ENCODE results near the gene SEC24B.
"Not testable (repeated sequence)": the region's sequence is repeated elsewhere in the genome, so short reads cannot be mapped to it uniquely, and the experiment has no call there.

The SEC24B gene

DNA sequence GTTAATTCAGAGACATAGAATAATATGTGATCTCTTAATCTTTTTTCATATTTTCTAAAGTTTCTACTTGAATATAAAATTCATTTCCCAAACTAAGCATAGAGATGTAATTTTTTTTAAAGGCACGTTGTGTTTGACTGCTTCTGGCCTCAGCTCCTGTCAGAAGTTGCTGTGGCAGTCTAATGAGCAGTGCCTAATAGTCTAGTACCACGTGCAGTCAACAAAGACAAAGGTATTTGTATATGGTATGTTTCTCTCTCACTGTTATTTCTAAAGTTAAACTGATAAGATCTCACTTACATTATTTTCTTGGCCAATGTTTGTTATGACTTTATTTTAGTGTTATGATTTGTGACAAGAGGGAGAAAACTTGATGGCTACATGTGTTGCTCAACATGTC is 77.8 kb downstream of the SEC24B start:
- Histone ChIP-seq H3K27ac (ENCODE audit: low read length) (no peak overlapping the region), H3K9me3 (ENCODE audit: control insufficient read depth, low read depth, low read length) (no peaks in the 10 kb centered on the region), H3K27me3 (ENCODE audit: control insufficient read depth, insufficient read depth, low read length) (no peaks in the 10 kb centered on the region), H3K36me3 (ENCODE audit: control insufficient read depth, low read depth, low read length) (peaks cover 16% of the 10 kb centered on the region), H3K9ac (ENCODE audit: low read length) (no peak overlapping the region), H3K4me1 (ENCODE audit: control insufficient read depth, low read depth, low read length) (no peaks in the 10 kb centered on the region), H3K4me3 (ENCODE audit: low read length) (no peak overlapping the region)

GRCh38 chr4:109513368-109513767 is 79.8 kb downstream of the SEC24B start:
- H3K9me3 ChIP-seq (ENCODE audit: control insufficient read depth, low read depth, low read length); H3K4me3 ChIP-seq (ENCODE audit: low read length); H3K27me3 ChIP-seq (ENCODE audit: control insufficient read depth, insufficient read depth, low read length); H3K27ac ChIP-seq (ENCODE audit: low read length); H3K4me1 ChIP-seq (ENCODE audit: control insufficient read depth, low read depth, low read length); H3K9ac ChIP-seq (ENCODE audit: low read length): not testable (repeated sequence)
- H3K36me3 ChIP-seq (ENCODE audit: control insufficient read depth, low read depth, low read length) = peaks cover 29% of the 10 kb centered on the region

DNA sequence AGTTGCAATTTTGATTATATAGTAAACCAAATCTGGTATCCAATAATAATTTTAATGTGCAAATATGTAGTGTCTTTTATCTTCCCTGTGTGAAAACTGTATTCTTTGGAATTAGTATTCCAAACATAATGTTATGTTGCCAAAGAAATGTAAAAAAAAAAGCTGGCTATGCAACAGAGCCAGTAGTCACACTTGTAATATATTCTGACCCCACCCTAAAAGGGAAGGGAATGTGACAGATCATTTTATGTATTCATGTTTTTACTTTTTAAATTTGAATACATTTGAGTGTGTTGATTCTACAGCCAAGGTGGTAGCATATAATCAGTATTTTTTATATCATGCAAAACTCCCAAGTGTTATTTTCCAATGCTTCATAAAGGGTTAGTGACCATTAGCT is 98.6 kb downstream of the SEC24B start:
- Histone ChIP-seq H3K36me3 (ENCODE audit: control insufficient read depth, low read depth, low read length) (peaks cover 62% of the 10 kb centered on the region), H3K27me3 (ENCODE audit: control insufficient read depth, insufficient read depth, low read length) (no peaks in the 10 kb centered on the region)

DNA sequence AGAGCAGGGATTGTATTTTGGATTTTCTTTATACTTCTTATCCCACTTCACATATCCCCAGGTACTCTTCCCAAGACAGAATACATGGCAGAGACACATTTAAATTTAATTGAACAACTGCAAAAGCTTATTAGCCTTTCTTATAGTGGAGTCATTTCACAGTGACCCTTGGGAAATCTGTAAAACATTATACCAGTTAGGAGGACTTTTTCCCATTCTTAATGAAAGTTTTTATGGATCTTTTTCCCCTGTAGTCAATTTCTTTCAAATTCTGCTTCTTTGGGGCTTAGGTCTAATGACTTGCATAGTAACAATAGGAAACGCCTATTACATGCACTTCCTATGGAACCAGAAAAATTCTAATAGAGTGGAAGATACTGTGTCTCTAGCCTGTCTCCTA is 111.8 kb downstream of the SEC24B start:
- H3K4me1 ChIP-seq (ENCODE audit: control insufficient read depth, low read depth, low read length) = no peaks in the 10 kb centered on the region
- H3K36me3 ChIP-seq (ENCODE audit: control insufficient read depth, low read depth, low read length) = peaks cover 4% of the 10 kb centered on the region
- H3K9me3 ChIP-seq (ENCODE audit: control insufficient read depth, low read depth, low read length) = no peaks in the 10 kb centered on the region

More for the DNA sequence above, 98.6 kb downstream of the SEC24B start:
- H3K9ac ChIP-seq (ENCODE audit: low read length) = no peak overlapping the region
- H3K9me3 ChIP-seq (ENCODE audit: control insufficient read depth, low read depth, low read length) = no peaks in the 10 kb centered on the region
- no peaks in the 10 kb centered on the region for H3K4me1 ChIP-seq (ENCODE audit: control insufficient read depth, low read depth, low read length)
- no peak overlapping the region for H3K27ac ChIP-seq (ENCODE audit: low read length)
- no peak overlapping the region for H3K4me3 ChIP-seq (ENCODE audit: low read length)

GRCh38 chr4:109547394-109547793 is 113.8 kb downstream of the SEC24B start:
- H3K9ac ChIP-seq (ENCODE audit: low read length) = no peak overlapping the region

More for the DNA sequence above, 111.8 kb downstream of the SEC24B start:
- H3K9ac ChIP-seq (ENCODE audit: low read length) = no peak overlapping the region
- H3K4me3 ChIP-seq (ENCODE audit: low read length) = no peak overlapping the region
- no peaks in the 10 kb centered on the region for H3K27me3 ChIP-seq (ENCODE audit: control insufficient read depth, insufficient read depth, low read length)
- H3K27ac ChIP-seq (ENCODE audit: low read length) = no peak overlapping the region

DNA sequence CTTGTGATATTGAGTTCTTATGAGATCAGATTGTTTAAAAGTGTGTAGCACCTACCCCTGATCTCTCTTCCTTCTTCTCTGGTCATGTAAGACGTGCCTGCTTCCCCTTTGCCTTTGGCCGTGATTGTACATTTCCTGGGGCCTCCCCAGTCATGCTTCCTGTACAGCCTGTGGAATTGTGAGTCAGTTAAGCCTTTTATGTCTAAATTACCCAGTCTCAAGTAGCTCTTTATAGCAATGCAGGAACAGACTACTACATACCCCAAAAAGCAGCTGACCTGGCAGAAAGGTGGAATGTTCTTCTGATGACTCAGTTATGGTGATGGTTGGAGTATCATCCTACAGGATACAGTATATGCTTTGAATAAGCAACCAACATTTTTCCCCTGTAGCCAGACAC is 115.0 kb downstream of the SEC24B start:
- Histone ChIP-seq H3K4me3 (ENCODE audit: low read length) (no peak overlapping the region), H3K27ac (ENCODE audit: low read length) (no peak overlapping the region), H3K4me1 (ENCODE audit: control insufficient read depth, low read depth, low read length) (no peaks in the 10 kb centered on the region)

More at GRCh38 chr4:109547394-109547793, 113.8 kb downstream of the SEC24B start:
- H3K36me3 ChIP-seq (ENCODE audit: control insufficient read depth, low read depth, low read length) = no peaks in the 10 kb centered on the region
- H3K27me3 ChIP-seq (ENCODE audit: control insufficient read depth, insufficient read depth, low read length) = no peaks in the 10 kb centered on the region
- H3K9me3 ChIP-seq (ENCODE audit: control insufficient read depth, low read depth, low read length) = no peaks in the 10 kb centered on the region
- H3K4me3 ChIP-seq (ENCODE audit: low read length) = no peak overlapping the region
- H3K27ac ChIP-seq (ENCODE audit: low read length) = no peak overlapping the region
- no peaks in the 10 kb centered on the region for H3K4me1 ChIP-seq (ENCODE audit: control insufficient read depth, low read depth, low read length)

DNA sequence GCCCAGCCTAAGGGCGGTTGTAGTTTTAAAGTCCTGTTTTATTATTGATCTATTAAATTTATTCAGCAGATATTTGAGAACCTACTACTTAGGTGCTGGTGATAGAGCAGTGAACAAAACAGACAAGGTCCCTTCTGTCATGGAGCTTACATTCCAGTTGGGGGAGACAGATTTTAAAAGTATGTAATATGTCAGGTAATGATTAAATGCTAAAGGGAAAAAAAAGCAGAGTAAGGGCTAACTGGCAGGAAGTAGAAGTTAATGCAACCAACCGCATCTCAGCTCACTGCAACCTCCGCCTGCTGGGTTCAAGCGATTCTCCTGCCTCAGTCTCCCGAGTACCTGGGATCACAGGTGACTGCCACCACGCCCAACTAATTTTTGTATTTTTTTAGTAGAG is 118.6 kb downstream of the SEC24B start:
- H3K27ac ChIP-seq (ENCODE audit: low read length) = no peak overlapping the region
- H3K27me3 ChIP-seq (ENCODE audit: control insufficient read depth, insufficient read depth, low read length) = no peaks in the 10 kb centered on the region
- no peaks in the 10 kb centered on the region for H3K9me3 ChIP-seq (ENCODE audit: control insufficient read depth, low read depth, low read length)
- H3K9ac ChIP-seq (ENCODE audit: low read length) = no peak overlapping the region
- H3K4me1 ChIP-seq (ENCODE audit: control insufficient read depth, low read depth, low read length) = no peaks in the 10 kb centered on the region
- no peaks in the 10 kb centered on the region for H3K36me3 ChIP-seq (ENCODE audit: control insufficient read depth, low read depth, low read length)
- no peak overlapping the region for H3K4me3 ChIP-seq (ENCODE audit: low read length)

More for the DNA sequence above, 115.0 kb downstream of the SEC24B start:
- Histone ChIP-seq H3K36me3 (ENCODE audit: control insufficient read depth, low read depth, low read length) (no peaks in the 10 kb centered on the region), H3K9me3 (ENCODE audit: control insufficient read depth, low read depth, low read length) (no peaks in the 10 kb centered on the region), H3K9ac (ENCODE audit: low read length) (no peak overlapping the region), H3K27me3 (ENCODE audit: control insufficient read depth, insufficient read depth, low read length) (no peaks in the 10 kb centered on the region)

DNA sequence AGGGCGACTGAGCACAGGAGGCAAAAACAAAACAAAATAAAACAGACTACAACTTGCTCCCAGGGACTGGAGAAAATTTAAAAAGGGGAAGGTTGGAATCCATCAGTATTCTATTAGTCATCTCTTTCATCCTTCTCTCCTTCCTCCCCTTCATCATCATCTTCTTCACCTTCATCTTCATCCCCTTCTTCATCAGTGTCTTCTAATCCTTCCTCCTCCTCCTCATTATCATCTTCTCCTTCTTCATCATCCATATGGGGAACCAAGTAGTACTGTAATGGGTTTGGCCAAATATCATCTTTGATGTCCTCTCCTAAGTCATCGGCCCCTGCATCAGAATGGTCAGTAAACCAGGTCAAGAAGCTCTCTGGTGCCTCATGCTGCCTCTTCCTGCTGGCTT is 119.5 kb downstream of the SEC24B start:
- no peak overlapping the region for H3K4me3 ChIP-seq (ENCODE audit: low read length)
- H3K9ac ChIP-seq (ENCODE audit: low read length) = no peak overlapping the region
- H3K27me3 ChIP-seq (ENCODE audit: control insufficient read depth, insufficient read depth, low read length) = no peaks in the 10 kb centered on the region
- H3K27ac ChIP-seq (ENCODE audit: low read length) = no peak overlapping the region
- H3K9me3 ChIP-seq (ENCODE audit: control insufficient read depth, low read depth, low read length) = no peaks in the 10 kb centered on the region
- H3K4me1 ChIP-seq (ENCODE audit: control insufficient read depth, low read depth, low read length) = no peaks in the 10 kb centered on the region
- H3K36me3 ChIP-seq (ENCODE audit: control insufficient read depth, low read depth, low read length) = no peaks in the 10 kb centered on the region

GRCh38 chr4:109554971-109555370 is 121.4 kb downstream of the SEC24B start:
- Histone ChIP-seq H3K27me3 (ENCODE audit: control insufficient read depth, insufficient read depth, low read length) (peaks cover 6% of the 10 kb centered on the region), H3K27ac (ENCODE audit: low read length) (no peak overlapping the region), H3K9ac (ENCODE audit: low read length) (no peak overlapping the region), H3K4me1 (ENCODE audit: control insufficient read depth, low read depth, low read length) (no peaks in the 10 kb centered on the region), H3K9me3 (ENCODE audit: control insufficient read depth, low read depth, low read length) (no peaks in the 10 kb centered on the region), H3K36me3 (ENCODE audit: control insufficient read depth, low read depth, low read length) (no peaks in the 10 kb centered on the region), H3K4me3 (ENCODE audit: low read length) (no peak overlapping the region)

GRCh38 chr4:109557433-109557832 is 123.8 kb downstream of the SEC24B start:
- H3K27me3 ChIP-seq (ENCODE audit: control insufficient read depth, insufficient read depth, low read length) = peaks cover 6% of the 10 kb centered on the region
- no peaks in the 10 kb centered on the region for H3K36me3 ChIP-seq (ENCODE audit: control insufficient read depth, low read depth, low read length)
- peaks cover 8% of the 10 kb centered on the region for H3K4me1 ChIP-seq (ENCODE audit: control insufficient read depth, low read depth, low read length)
- H3K27ac ChIP-seq (ENCODE audit: low read length) = no peak overlapping the region
- H3K9ac ChIP-seq (ENCODE audit: low read length) = no peak overlapping the region
- no peak overlapping the region for H3K4me3 ChIP-seq (ENCODE audit: low read length)
- H3K9me3 ChIP-seq (ENCODE audit: control insufficient read depth, low read depth, low read length) = no peaks in the 10 kb centered on the region

GRCh38 chr4:109558095-109558494 is 124.5 kb downstream of the SEC24B start:
- not testable (repeated sequence) for H3K27ac ChIP-seq (ENCODE audit: low read length); H3K36me3 ChIP-seq (ENCODE audit: control insufficient read depth, low read depth, low read length); H3K9ac ChIP-seq (ENCODE audit: low read length); H3K4me3 ChIP-seq (ENCODE audit: low read length); H3K9me3 ChIP-seq (ENCODE audit: control insufficient read depth, low read depth, low read length); H3K27me3 ChIP-seq (ENCODE audit: control insufficient read depth, insufficient read depth, low read length); H3K4me1 ChIP-seq (ENCODE audit: control insufficient read depth, low read depth, low read length)

DNA sequence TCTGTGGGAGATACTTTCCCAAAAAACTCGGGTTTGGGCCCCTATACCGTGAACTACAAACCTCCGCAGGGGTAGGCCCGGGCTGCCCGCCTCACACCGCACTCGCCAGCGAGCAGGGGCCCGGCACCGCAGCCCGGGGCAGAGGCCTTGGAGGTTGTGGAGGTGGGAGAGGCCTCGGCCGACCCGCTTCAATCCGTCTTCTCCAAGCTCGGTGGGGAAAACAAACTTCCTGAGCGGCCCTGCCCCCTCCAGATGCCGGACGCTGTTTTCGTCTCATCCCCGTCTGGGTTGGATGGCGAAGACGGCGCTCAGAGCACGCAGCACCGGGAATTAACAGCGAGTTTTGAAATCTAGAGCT is 126.0 kb downstream of the SEC24B start:
- peaks cover 6% of the 10 kb centered on the region for H3K27me3 ChIP-seq (ENCODE audit: control insufficient read depth, insufficient read depth, low read length)
- peak overlapping the region; percentile 88 for H3K4me3 ChIP-seq (ENCODE audit: low read length)
- H3K4me1 ChIP-seq (ENCODE audit: control insufficient read depth, low read depth, low read length) = peaks cover 8% of the 10 kb centered on the region
- peak overlapping the region; percentile 66 for H3K9ac ChIP-seq (ENCODE audit: low read length)
- no peaks in the 10 kb centered on the region for H3K36me3 ChIP-seq (ENCODE audit: control insufficient read depth, low read depth, low read length)
- H3K9me3 ChIP-seq (ENCODE audit: control insufficient read depth, low read depth, low read length) = no peaks in the 10 kb centered on the region
- no peak overlapping the region for H3K27ac ChIP-seq (ENCODE audit: low read length)

All from iPS-18a (cell line).